ENCODE measurements around the gene IFNA13.

The IFNA13 gene

DNA sequence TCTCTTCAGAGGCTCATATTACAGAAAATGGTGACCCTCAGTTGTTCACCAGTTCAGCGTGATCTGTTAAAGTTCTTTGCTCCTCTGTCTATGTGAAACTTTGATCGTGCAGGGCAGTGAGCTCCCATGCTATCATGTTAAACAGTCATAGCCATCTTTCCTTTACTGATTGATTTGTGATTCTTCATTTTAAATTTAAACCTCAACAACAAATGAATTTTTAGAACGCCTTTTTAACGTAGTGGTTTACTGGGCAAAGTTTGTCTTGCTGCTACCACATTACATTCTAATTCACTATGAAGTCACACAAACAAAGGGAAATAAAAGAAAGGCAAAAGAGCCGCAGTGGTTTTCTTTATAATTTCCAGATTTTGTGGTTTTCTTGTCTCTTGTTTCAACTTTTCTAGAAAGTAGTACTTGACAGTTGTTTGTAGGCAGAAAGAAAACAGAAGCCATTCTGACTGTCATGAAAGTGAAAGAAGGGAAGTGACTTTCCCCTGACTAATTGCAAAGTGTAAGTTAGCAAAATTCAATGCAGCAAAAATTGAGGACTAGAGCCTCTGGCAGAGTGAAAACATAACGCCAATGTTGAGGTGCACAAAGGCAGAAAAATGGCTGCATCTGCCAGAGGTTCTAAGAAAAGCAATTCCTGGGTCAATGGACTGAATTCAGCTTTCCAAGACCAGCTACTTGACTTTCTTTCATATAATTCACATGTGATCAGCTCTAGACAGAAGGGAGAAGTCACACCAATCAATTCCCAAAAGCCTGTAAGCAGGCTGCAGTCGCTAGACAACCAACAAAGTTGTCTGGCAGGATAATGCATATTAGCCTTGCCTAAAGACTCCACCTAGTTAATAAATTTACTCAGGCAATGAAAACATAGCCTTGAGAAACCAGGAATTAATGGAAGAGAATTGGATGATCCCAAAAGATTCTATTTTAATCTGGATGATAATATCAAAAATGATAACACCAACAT lies 10.1 kb downstream of the IFNA13 start:
- peak in 1 of 3 donors; percentile 6 for DNase-seq (ENCODE audit: low read depth in 2 of 3, low spot score in 1 of 3)

DNA sequence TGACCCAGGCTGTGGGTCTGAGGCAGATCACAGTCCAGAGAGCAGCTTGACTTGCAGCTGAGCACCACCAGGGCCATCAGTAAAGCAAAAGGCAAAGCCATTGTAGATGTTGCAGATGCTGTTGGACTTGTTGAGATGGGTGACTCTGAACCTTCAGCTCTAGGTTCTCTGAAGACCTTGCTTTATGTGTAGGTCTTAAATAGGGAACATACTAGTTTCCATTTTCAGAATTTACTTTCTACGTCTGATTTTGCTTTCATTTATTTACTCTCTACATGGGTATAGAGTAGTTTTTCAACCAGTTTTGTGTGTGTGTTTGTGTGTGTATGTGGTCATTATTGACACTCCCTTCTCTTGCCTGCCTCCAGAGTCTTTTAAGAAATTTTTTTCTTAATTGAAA lies 17.1 kb downstream of the IFNA13 start, which contains the start of gene IFNA6:
Gene IFNA6, minus strand, starts transcription at position 101 of the 400 bp plus-strand sequence. Its CDS starts 0 bp downstream, at position 101.
- DNase-seq (ENCODE audit: low read depth in 2 of 3, low spot score in 1 of 3), result no peak

DNA sequence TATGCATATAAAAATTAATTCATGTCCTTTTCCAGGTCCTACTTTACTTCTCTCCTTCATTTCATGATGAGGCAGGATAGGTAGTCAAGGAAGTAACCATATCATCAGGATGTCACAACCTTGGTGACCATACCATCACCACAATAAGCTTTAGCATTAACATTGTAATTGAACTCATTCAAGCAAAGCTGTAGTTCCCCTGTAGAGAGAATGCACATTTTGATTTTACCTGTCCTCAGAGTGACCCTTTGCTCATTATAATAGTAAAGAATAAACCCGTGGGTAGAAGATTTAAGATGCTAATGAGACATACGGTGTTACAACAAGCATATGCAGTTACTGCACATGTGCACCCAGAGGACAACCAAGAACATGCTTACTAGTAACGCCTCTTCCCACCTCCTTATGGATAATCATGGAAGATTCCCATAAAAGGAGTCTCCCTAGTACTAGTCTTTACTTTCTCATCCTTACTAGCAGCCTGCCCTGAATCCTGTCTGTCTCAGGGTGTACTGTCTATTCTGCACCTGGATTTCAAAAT lies 19.4 kb downstream of the IFNA13 start:
- DNase-seq (ENCODE audit: low read depth in 2 of 3, low spot score in 1 of 3), result no peak

DNA sequence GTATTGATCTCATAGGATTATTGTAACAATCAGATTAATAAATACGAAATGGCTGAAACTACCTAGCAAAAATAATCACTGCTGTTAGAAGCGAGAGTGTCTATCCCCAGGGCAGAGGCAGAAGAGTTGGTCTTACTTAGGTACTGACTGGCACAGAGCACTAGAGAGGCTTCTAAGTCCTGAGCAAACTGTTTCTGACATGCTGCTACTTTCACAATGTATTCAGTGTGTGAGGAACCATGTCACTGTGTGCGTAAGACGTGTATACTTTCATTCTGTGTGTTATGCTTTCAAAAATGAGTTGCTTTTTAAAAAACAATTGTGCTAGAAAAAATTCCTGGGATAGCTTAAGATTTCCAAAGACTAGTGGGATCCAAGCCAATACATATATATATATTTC lies 27.1 kb downstream of the IFNA13 start:
- DNase-seq (ENCODE audit: low read depth in 2 of 3, low spot score in 1 of 3), result no peak

DNA sequence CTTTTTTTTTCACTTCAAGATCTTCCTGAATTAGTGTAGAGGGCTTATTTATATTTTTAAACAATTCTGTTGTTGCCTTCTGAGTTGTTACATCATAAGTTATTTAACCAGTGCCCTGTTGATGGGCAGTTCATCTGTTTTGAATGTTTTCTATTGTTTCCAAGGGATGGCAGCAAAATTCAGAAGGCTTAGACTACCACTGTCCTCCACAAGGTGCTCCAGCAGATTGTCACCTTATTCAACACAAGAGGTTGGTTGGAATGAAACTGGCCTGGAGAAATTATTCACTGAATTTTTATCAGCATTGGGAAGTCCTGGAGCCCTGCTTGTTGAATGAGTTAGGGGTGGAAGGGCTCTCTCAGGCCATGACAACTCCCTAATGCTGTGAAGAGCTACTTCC lies 31.4 kb downstream of the IFNA13 start:
- DNase-seq (ENCODE audit: low read depth in 2 of 3, low spot score in 1 of 3), result no peak

DNA sequence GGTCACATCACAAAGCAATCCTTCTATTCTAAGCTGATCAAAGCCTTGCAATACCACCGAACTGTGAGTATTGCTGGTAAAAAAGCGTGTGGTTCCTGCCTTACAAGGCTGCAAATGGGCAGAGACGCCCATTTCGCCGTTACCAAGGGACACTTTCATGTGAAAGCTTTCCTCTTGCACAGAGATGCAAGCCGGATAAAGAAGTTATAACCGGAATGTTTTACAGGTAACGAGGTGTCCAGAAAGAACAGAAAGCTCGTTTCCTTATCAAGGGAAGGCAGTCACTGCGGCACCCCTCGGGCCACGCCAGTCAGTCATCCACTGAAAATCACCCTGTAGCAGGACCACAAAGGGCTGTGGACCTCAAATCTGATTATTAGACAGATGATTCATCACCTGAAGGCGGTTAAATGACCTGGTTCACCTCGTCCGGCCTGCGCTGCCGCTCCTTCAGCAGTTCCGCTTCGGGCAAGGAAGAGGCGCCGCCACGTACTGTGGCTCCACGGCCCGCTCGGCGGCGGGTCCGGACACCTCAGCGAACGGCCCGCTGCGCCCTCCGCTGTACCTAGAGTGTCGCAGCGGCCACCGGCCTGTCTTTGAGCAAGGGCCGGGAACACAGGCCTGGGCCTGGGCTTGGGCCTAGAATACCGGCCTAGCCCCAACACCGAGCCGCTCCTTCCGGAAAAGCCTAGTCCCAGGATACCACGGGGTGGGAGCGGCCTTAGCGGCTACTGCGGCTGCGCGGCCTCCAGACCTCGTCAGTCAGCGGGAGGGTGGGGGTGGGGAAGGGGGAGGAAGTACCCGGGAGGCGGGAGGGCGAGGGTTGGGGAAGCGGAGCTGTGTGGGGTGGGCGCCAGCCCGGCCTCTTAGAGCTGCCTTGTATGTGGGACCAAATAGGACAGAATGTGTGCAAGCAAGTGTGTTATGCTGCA lies 32.9 kb downstream of the IFNA13 start, which contains the start of gene KLHL9:
Gene KLHL9, minus strand, starts transcription at position 704 of the 932 bp plus-strand sequence. Its CDS starts 545 bp downstream, at position 159.
- peak; percentile 72 to 87 (median 81) for DNase-seq (ENCODE audit: low read depth in 2 of 3, low spot score in 1 of 3)

DNA sequence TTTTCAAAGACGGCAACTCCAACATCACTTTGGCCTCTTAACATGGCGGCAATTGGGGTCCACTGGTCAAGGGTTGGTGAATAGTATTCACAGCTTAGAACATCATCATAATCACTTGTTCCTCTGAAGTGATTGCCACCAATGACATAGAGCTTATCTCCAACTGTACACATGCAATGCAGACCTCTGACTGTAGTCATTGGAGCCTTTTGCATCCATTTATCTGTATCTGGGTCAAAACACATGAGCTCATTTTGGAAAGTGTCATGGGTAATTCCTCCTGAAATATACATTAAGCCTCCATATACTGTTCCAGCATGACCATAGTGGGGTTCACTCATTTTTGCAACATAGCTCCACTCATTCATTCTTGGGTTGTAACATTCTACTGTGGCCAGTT lies 34.6 kb downstream of the IFNA13 start:
- no peak for DNase-seq (ENCODE audit: low read depth in 2 of 3, low spot score in 1 of 3)

DNA sequence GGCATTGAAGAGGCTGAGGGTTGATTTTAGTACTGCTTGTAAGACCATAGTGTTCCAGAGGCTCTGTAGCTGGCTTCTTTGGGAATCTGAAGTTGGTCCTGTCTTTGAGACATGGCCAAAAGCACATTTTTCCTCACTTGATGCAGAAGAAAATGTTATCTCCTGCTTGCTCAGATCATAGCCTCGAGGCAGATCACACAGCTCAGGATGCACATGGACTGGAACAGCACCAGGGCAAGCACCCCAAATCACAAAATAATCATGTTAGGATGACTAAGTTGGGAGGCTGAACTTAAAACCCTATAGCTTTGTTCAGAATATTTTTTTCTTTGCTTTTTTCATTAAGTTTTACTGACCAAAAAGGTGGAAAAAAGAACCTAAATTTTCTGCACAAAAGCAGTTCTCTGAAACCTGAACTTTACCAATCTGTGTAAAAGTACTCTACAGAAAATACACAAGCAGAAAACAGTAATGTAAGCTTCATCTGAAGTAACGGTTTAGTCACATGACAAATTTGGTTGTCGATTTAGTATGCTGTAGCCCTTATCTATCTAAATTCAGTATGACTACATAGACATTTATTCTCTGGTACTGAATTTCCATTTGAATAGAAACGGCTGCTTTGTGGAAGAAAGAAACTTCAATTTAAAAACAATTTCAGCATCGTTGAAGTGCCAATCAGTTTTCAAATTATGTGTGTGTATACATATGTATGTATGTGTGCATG lies 36.0 kb downstream of the IFNA13 start:
- DNase-seq (ENCODE audit: low read depth in 2 of 3, low spot score in 1 of 3), result no peak

DNA sequence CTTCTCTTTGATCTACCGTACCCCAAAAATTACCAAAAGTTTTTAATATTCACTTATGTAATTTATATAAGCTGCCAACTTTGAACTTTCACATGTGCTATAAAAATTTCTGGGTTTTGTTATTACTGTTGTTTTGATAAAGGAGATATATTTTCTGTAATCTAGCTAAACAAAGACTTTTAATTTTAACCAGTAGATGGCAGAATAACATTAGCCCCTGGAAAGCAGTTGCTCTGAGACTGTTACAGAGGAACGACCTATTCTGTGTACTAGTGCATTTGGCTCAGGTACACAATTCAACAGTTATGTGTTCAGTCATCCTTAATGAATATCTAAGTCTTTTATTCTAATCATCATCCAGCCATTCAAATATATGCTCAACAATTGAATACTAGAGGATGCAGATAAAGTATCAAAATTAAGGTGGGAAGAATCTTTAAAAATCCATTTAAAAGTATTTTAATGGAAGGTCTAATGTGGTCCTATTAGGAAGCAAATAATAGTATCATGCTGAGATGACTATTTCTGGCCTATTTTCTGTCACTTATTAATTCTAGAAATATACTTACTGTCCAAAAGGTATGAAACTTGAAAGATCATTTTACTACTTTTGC lies 41.2 kb downstream of the IFNA13 start:
- DNase-seq (ENCODE audit: low read depth in 2 of 3, low spot score in 1 of 3), result no peak

DNA sequence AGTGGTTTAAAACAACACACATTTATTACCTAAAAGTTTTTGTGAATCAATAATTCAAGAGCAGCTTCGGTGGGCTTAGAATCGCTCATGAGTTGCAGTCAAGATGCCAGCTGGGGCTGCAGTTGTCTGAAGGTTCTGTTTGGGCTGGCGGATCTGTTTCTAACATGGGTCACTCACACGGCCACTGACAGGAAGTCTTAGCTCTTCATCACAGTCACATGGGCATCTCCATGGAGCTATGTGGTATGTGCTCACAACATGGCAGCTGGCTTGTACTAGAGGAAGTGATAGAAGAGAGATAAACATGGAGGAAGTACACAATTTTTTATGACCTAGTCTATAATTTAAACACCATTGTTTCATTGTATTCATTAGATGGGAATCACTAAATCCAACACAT lies 43.8 kb downstream of the IFNA13 start:
- no peak for DNase-seq (ENCODE audit: low read depth in 2 of 3, low spot score in 1 of 3)

DNA sequence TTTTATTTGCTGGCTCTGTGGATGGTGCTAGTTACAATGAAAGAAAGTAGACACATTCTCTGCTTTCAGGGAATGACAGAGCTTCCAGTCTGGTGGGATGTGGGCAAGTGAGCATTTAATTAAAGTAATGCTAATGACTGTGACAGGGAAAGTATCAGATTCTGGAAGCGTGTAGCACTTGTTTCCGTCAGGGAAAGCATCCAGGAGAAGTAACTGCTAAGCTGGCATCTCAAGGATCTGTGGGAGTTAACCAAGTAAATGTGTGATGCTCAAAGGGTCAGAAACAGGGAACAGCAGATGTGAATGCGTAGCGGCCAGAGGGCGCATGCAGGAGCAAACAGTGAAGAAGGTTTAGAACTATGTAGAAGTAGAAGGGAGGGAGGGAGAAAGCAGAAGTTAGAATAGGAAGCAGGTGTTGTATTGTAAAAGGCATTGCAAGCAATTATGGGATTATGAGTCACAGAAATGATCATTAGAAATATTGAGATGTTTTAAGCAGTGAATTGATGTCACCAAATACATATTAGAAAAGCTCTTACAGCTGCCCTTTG lies 44.9 kb downstream of the IFNA13 start:
- DNase-seq (ENCODE audit: low read depth in 2 of 3, low spot score in 1 of 3), result no peak

DNA sequence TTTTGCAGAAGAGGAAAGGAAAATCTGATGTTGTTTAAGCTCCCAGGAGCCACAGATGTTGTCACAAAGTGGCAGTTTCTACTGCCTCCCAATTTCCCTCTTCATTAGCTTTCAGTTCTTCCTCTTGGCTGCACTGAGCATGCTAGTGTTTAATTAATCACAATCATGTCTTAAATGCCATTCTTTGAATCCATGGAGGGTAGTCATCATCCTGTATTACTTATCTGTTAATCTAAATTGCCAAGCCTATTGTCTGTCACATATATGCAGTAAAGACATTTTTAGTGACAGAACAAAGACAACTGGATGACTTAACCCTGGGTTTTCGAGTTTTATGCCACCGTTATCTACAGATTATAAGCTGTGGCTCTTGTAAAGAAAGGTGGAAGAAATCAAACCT lies 47.4 kb downstream of the IFNA13 start:
- no peak for DNase-seq (ENCODE audit: low read depth in 2 of 3, low spot score in 1 of 3)

DNA sequence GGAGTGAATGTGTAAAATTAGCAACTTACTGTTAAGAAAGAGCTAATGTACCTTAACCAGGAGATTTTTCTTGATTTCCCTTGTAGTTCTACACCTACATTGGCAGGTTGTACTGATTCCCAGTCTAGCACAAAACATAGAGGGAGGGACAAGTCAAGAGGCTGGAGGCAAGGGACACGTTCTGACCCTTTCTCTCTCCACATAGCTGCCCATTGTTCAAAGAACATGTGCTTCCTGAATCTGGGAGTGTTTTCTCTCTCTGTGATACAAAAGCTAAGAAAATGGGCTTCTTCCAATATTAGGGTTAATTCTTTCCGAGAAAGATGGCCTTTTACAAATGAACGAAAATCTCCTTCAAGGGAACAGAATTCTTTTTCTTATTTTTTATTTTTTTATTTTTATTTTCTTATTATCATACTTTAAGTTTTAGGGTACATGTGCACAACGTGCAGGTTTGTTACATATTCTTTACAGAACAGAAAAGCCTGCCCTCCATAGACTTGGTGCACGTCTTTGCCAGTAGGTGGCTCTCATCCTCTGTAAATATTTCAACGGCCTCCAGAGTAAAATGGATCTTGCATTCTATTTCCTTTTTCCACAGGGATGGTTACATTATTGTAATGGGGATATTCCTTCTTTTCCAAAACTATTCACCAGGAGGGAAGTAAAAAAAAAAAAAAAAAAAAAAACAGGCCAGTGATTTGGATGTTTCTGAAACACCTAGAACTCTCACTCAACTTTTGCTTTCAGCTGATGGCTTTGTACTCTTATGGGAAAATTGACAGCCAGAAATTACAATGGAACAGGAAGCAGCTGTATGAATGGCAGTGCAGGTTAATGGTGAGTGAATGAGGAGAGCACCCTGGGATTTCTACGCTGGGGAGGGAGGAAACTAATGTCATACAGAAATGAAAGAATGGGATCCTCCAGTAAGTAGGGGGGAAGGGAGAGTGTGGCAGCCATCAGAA lies 49.6 kb downstream of the IFNA13 start:
- peak in 1 of 3 donors; percentile 12 for DNase-seq (ENCODE audit: low read depth in 2 of 3, low spot score in 1 of 3)

All from stimulated activated CD4-positive, alpha-beta T cell treated with anti-CD3 and anti-CD28 coated beads, Interleukin-12 subunit alpha, Interleukin-12 subunit beta, amount 100 ng/mL, for 48 hours (primary cell).